Endometrial microvascular endothelial cells (primary cell): ENCODE measurements around the gene CDK18. TPM values are rescaled to one million over a fixed set of nuclear protein-coding genes. Genes with fewer than 3 reads are reported as not detected.

Experiments
- in situ Hi-C: cut with HindIII; loops from 2 replicates; pipeline ENCODE4 v1.10.0; 2017; ENCODE audit warnings: low sequenced_read_pairs, low pct_unique_long_range_greater_than_20kb; ENCODE audit errors: inconsistent ontology term
- total RNA-seq: library from RNA; depleted of rRNA; stranded (reverse); fragments of >200 nt; gene quantifications from one replicate; pipeline ENCODE4 v1.2.3, GENCODE V29; 2015; ENCODE audit errors: inconsistent ontology term

Gene CDK18
- total RNA-seq, 1 donor from 2014 or later: 0.93 TPM

DNA sequence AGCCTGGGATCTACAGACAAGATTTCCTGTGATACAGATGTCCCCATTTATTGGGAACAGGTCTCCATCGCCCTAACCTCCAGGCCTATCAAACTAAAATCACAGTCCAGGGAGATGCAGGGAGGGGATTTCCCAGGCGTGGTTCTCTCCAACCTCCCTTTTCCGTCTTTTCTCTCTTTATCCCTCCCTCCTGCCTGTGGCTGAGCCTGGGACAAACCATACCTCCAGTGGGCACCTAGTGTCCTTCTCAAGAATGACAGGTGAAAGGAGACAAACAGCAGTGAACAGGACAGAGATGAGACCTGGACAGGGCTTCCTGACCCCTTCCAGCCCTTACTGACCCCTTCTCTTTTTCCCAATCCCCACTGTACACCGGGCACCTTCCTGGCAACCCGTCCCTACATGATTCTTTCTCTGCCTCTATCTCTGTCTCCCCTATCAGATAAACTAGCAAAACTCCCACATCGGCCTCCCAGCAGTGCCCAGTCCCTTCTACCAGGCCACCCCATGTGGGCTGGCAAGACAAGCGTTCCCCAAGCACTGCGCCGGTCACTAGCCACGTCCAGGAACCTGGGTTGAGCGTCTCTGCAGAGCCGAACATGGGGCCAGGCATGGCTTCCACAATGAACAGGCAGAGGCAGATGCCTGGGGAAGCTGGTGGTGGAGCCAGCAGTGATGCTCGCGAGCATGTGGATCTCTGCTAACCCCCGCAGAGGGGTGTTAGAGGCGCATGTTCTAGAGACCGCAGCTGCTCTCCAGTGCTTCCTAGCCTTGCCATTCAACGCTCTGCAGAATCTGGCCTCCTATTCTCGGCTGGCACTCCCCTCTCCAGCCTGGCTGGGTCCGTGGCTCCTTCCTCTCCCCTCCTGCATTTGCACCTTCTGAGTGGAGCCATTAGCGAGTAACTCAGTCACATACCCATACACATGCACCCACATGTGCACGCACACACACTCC is 72.6 kb downstream of the CDK18 start:
- in situ Hi-C loops: loop anchor here (25.0 kb wide), 1 partner anchor 135 kb away; no protein-coding TSS in a partner anchor

DNA sequence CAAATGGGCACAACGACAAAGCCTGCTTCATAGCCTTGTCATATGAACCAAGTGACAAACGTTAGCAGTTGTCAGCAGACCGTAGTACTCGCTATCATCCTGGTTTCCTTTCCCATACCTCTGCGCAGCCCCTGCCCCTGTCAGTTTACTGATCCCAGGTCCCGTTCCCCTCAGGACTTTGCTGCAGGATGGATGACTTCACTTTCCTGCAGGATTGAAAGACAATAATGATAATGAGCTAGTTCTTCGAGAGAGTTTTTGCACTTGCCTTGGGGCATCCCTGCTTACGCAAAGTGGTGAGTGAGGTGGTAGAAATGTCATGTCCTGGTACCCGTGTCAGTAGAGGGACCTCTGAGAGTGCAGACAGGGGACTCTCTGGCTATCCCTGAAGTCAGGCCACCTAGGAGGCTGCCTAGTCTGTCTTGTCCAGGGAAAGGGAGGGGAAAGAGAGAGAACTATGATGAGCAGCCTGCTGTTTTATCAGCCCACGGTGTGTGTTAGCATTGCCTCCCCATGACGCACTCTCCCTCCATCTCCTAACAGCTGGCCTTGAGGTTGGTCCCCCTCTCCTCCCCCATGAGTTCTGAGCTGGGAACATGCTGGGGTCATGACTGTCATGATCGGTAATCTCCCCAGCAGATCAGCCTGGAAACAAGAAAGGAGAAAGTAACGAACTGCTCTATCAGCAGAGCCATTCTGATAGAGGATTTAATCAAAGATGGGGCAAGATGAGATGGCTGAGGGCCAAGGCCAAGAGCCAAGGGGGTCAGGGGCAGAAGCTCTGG is 73.6 kb downstream of the CDK18 start:
- in situ Hi-C loops: loop anchor here (25.0 kb wide), 1 partner anchor 134 kb away; no protein-coding TSS in a partner anchor

DNA sequence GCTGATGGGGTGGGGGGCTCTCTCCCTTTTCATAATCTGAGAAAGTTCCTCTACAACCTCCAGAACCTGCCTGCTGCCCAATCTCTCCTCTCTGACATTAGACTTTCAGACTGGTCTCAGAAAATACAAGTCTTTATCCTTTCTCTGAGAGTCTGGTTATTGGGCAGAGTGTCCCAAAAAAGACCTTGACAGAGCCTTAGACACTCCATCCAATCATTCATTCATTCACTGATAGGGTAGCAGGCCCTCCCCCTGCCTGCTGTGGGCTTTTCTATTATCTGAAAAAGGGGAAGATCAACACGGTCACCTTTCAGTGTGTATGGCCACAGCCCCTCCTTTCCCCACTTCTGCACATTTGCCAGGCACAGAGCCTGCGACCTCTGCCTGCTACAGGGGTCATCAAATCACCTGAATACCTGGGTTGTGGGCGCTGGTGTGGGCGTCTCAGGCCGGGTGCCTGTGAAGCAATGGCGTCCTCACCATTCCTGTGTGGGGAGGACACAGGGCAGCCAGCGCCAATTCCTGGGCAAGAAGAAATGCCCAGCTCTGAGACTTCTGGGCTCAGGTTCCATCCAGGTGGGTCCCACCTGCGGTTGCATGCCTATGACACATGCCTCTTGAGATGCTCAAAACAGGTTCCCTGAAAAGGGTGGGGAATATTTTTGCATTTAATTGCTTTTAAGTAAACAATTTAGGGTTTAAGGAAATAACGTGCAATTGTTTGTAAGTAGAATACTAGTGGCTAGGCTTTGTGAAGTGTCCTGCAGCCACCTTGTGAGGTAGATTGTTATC is 74.5 kb downstream of the CDK18 start:
- in situ Hi-C loops: loop anchor here (25.0 kb wide), 1 partner anchor 133 kb away; no protein-coding TSS in a partner anchor

DNA sequence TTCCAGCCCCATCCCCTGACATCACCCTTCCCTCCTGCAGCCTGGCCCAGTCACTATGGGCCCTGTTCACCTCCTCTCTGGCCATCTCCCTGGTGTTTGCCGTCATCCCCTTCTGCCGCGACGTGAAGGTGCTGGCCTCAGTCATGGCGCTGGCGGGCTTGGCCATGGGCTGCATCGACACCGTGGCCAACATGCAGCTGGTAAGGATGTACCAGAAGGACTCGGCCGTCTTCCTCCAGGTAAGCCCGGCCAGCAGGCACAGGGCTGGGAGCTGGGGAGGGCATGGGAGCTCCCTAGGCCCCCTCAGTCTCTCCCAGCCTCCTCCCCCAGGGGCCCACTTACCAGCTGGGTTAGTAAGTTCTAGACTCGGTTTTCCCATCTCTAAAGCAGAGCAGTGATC is 75.2 kb downstream of the CDK18 start:
- in situ Hi-C loops: loop anchor here (25.0 kb wide), 1 partner anchor 133 kb away; no protein-coding TSS in a partner anchor

DNA sequence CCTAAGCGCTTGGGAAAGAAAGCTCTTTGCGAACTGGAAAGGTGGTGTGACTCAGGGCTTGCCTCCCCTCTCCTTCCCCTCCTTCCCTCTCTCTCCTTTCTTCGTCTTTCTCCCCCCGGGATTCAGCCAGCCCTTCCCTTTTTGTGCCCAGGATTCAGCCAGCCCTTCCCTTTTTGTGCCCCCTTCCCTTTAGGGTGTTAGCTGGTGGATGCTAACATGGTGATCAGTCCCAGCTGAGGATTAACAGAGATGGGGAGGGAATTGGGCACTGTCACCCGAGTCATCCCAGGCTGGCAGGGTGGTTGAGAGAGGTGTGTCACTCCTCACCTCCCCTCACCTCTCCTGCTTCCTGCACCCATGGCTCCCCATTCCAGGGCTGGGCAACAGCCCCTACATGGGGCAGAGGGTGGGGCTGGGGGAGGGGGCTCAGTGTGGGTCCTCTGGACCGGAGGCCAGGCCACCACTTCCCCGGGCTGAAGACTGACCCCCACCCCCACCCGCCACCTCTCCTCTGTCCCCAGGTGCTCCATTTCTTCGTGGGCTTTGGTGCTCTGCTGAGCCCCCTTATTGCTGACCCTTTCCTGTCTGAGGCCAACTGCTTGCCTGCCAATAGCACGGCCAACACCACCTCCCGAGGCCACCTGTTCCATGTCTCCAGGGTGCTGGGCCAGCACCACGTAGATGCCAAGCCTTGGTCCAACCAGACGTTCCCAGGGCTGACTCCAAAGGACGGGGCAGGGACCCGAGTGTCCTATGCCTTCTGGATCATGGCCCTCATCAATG is 75.9 kb downstream of the CDK18 start:
- in situ Hi-C loops: loop anchor here (25.0 kb wide), 1 partner anchor 132 kb away; no protein-coding TSS in a partner anchor

DNA sequence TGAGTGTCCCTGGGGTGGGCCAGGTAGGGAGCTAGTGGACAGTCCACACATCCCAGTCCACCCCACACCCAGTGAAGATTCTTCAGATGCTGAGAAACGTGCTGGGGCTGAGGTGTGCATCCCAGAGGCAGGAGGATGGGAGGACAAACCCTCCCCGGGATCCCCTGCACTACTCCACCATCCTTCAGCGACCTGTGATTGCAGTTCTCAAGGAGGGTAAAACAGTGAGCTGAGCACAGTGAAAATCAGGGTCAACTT is 76.4 kb downstream of the CDK18 start:
- in situ Hi-C loops: loop anchor here (25.0 kb wide), 1 partner anchor 131 kb away; no protein-coding TSS in a partner anchor

DNA sequence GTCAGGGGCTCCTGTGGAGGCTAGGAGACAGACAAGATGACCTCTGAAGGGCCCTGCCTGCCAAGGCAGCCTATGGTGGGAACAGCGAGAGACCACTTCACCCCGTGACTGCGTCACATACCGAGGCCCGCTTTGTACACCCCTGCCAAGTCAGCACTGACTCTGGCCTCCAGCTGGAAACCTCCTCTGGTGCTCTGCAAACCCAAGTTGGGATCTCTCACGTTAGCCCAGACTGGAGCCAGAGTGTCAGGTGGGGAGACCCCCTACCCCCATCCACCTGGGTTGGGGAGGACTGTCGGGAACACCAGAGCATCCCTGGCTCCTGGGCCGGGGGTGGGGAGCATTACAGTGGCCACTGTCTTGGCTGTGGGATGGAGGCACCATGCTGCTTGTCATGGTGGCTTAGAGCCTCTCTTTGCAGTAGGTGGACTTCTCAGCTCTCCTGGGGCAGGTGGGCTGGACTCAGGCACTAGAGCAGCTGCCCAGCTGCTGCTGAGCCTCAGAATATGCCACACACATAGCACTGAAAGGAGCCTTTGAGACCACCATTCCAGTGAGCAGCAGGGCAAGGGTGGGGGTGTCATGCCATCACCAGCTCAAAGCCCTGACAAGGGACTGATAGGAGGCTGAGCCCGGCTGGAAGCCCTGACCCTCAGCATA is 77.0 kb downstream of the CDK18 start:
- in situ Hi-C loops: loop anchor here (25.0 kb wide), 1 partner anchor 131 kb away; no protein-coding TSS in a partner anchor

DNA sequence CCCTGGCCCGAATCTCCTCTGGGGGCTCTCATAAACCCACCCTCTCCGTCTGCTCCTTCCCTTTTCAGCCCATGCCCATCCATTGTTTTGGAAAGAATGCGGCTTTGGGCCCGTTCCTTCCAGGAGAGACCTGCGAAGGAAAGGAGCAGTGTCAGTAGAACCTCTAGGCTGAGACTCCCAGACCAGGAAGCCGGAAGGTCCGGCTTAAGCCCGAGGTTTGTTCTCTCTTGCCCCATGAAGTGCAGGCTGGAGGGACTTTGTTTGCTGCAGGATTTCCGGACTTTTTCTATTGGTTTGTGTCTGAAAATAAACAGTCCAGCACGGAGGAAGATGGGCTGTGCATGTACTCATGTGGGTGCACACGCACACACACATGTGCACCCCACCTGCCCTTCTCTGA is 77.6 kb downstream of the CDK18 start:
- in situ Hi-C loops: loop anchor here (25.0 kb wide), 1 partner anchor 130 kb away; no protein-coding TSS in a partner anchor

Other genes with a start within 250 kb of the CDK18 start
- 3.7 TPM for gene NUAK2, start 182.9 kb upstream of the CDK18 start, total RNA-seq
- gene KLHDC8A, start 147.7 kb upstream of the CDK18 start, total RNA-seq: not detected
- not detected for gene LEMD1, start 82.6 kb upstream of the CDK18 start, total RNA-seq
- not detected for gene BLACAT1, start 48.6 kb upstream of the CDK18 start, total RNA-seq
- 28.9 TPM for gene ELK4, start 127.3 kb downstream of the CDK18 start, total RNA-seq
- gene SLC45A3, start 175.8 kb downstream of the CDK18 start, total RNA-seq: 22.3 TPM
- 120 TPM for gene NUCKS1, start 245.5 kb downstream of the CDK18 start, total RNA-seq